Mesothelial cell of epicardium (in vitro differentiated cells): ENCODE measurements around the gene SETD4. TPM values are rescaled to one million over a fixed set of nuclear protein-coding genes. Genes with fewer than 3 reads are reported as not detected.

Experiments used
- DNase-seq, 2 experiments: peaks; one replicate each; pipeline ENCODE4 v3.0.0; 2021; ENCODE audit warnings: low spot score in 2 of 2; ENCODE audit not compliant: unreplicated experiment in 2 of 2
- H3K27ac Mint-ChIP-seq: 2 replicates; pipeline ENCODE4 v1.8.0; 2021; ENCODE audit warnings: mixed read lengths
- H3K27me3 Mint-ChIP-seq: 2 replicates; pipeline ENCODE4 v1.8.0; 2021; ENCODE audit warnings: low read depth, mixed read lengths
- H3K36me3 Mint-ChIP-seq: 2 replicates; pipeline ENCODE4 v1.8.0; 2021; ENCODE audit warnings: mixed read lengths
- H3K4me1 Mint-ChIP-seq: 2 replicates; pipeline ENCODE4 v1.8.0; 2021; ENCODE audit warnings: mixed read lengths
- H3K4me3 Mint-ChIP-seq: 2 replicates; pipeline ENCODE4 v1.8.0; 2021; ENCODE audit warnings: mild to moderate bottlenecking, moderate library complexity, mixed read lengths
- H3K9me3 Mint-ChIP-seq: 2 replicates; pipeline ENCODE4 v1.8.0; 2021; ENCODE audit warnings: mixed read lengths
- CTCF ChIP-seq: fragments of 200-600 bp; sonication (generic); IDR thresholded peaks from one replicate; pipeline ENCODE4 v1.5.0; 2021; ENCODE audit warnings: antibody characterized with exemption; ENCODE audit not compliant: unreplicated experiment
- total RNA-seq: library from RNA; stranded (reverse); gene quantifications from 3 replicates; pipeline ENCODE4 v1.2.1, GENCODE V29; 2021

The SETD4 gene
- total RNA-seq, 1 donor from 2014 or later: 29.7 TPM

DNA sequence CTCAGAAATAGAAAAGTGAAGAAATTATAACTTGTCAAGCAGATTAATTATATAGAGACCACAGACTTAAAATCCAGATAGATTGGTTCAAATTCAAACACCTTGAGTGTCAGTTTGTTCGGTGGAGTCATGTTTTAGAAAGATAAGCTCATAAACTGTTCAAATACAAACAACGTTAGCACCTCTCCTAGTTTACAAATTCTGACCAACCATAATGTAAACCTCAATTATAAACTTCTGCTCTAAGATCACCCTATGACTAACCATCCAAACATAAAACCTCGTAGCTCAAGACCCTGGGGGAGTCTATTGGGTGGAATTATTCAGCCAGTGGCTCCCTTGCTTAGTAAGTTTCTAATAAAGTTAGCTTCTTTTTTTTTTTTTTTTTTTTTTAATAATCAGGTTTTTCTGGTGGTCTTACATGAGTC, 21.9 kb upstream of the SETD4 start:
- no peaks in the 10 kb centered on the region for H3K36me3 Mint-ChIP-seq
- H3K27me3 Mint-ChIP-seq: peaks cover 2% of the 10 kb centered on the region
- no peak for DNase-seq
- H3K4me3 Mint-ChIP-seq: no peak overlapping the region
- TF ChIP-seq CTCF: no peak
- H3K9me3 Mint-ChIP-seq: no peaks in the 10 kb centered on the region
- no peaks in the 10 kb centered on the region for H3K4me1 Mint-ChIP-seq
- H3K27ac Mint-ChIP-seq: no peak overlapping the region

DNA sequence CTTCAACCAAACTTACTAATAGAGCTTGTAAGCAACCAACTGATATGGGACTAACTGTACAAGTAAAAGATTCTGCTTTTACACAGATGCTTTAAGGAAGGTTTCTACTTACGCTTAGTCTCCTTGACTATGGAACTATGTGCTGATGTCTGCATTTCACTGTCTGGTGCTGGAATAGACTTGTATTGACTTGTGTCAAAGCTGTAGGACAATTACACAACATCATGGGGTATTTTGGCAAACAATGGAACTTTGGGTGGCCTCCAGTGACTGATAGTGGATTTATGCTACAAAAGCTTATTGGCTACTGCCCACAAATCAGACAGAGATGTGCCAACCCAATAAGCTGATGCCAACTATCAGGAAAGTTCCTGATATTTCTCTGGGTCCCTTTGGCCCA, 20.1 kb upstream of the SETD4 start:
- H3K27ac Mint-ChIP-seq: no peak overlapping the region
- no peak for DNase-seq
- TF ChIP-seq CTCF: no peak
- no peak overlapping the region for H3K4me3 Mint-ChIP-seq
- no peaks in the 10 kb centered on the region for H3K9me3 Mint-ChIP-seq
- peaks cover 7% of the 10 kb centered on the region for H3K27me3 Mint-ChIP-seq
- no peaks in the 10 kb centered on the region for H3K36me3 Mint-ChIP-seq
- H3K4me1 Mint-ChIP-seq: no peaks in the 10 kb centered on the region

- Mint-ChIP-seq H3K27ac (no peak overlapping the region), H3K9me3 (no peaks in the 10 kb centered on the region), H3K4me1 (no peaks in the 10 kb centered on the region), H3K27me3 (peaks cover 7% of the 10 kb centered on the region), H3K4me3 (no peak overlapping the region), H3K36me3 (no peaks in the 10 kb centered on the region)
- DNase-seq: no peak
- TF ChIP-seq CTCF: no peak
Measured at GRCh38 chr21:36079671-36080070, 19.3 kb upstream of the SETD4 start.

DNA sequence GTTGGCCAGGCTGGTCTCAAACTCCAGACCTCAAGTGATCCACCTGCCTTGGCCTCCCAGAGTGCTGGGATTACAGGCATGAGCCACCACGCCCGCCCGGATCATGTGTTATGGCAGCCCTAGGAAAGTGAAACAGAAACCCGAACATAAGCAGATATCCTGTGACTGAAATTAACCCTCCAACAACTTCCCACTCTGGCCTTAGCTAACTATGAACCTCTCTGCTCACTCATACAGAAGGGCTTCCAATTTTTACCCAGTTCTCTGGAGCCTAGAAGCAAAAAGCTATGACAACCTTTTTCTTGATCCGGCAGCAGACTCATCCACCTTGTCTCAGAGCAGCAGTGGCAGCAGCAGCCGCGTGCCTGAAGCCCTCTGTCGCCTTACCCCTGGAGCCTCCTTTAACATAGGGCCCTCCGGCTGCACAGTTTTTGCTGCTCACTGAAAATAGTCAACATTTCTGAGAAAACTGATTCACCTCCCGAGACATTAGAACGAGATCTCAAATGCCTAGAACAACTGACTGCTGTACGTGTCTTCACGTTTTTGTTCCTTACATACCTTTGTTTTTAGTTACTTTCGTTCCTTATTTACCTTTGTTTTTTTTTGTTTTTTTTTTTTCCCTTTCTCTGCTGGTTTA, 18.8 kb upstream of the SETD4 start:
- no peak overlapping the region for H3K4me3 Mint-ChIP-seq
- no peak for DNase-seq
- no peaks in the 10 kb centered on the region for H3K9me3 Mint-ChIP-seq
- peaks cover 7% of the 10 kb centered on the region for H3K27me3 Mint-ChIP-seq
- no peak for TF ChIP-seq CTCF
- H3K4me1 Mint-ChIP-seq: no peaks in the 10 kb centered on the region
- H3K27ac Mint-ChIP-seq: no peak overlapping the region
- no peaks in the 10 kb centered on the region for H3K36me3 Mint-ChIP-seq

DNA sequence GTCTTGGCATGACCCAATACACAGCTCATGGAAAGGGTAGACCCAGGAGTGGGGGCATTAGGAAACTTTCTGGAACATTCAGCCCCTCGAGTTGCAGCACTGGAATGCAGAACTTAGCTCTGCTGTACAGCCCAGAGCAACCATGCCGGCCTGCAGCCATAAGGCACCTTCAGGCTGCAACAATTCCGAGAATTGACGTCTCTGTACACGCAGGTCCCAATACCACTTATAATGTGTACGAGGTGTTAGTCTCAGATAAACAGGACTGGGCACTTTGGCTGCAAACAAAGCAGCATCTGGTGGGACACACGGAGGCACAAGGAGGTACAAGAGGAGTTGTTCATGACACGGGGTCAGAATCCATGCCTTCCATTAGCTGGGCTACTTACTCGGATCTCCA, 17.4 kb upstream of the SETD4 start:
- no peak for DNase-seq
- no peak for TF ChIP-seq CTCF
- Mint-ChIP-seq H3K4me1 (no peaks in the 10 kb centered on the region), H3K36me3 (no peaks in the 10 kb centered on the region), H3K27ac (no peak overlapping the region), H3K9me3 (no peaks in the 10 kb centered on the region), H3K27me3 (peaks cover 7% of the 10 kb centered on the region), H3K4me3 (no peak overlapping the region)
